Fibroblast of skin of scalp (primary cell): Measurements from ENCODE around the gene SEMA5A.
"Not testable (repeated sequence)": the region's sequence is repeated elsewhere in the genome, so short reads cannot be mapped to it uniquely, and the experiment has no call there.

Experiments used
- DNase-seq: peaks from one replicate; pipeline ENCODE4 v3.0.0-alpha.2; 2013

SEMA5A gene

DNA sequence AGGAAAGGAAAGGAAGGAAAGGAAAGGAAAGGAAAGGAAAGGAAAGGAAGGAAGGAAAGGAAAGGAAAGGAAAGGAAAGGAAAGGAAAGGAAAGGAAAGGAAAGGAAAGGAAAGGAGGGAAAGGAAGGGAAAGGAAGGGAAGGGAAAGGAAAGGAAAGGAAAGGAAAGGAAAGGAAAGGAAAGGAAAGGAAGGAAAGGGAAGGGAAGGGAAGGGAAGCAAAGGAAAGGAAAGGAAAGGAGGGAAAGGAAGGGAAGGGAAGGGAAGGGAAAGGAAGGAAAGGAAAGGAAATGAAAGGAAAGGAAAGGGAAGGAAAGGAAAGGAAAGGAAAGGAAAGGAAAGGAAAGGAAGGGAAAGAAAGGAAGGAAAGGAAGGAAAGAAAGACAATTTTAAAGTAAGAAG is 192.8 kb downstream of the SEMA5A start:
- DNase-seq = not testable (repeated sequence)

GRCh38 chr5:9351546-9351945 is 194.3 kb downstream of the SEMA5A start:
- DNase-seq = no peak

DNA sequence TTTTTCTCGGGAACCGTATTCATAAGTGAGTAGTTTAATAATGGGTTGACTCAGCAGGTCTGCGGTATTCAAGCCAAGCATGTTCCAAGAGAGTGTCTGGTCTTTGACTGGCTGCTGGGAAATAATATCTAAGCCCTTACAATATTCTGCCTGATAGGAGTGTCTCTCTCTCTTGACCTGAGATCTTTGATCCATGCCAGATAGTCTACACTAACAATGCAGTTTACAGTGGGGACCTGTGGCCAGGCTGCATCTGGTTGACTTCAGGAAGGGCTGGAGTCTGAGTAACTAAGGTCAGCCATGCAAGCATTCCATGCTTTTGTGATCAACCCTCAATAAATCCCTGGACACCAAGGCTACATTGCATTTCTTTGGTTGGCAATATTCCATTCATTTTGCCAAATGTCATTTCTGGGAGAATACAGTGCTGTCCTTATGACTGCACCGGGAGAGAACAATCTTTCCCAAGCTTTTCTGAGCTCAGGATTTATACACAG is 195.5 kb downstream of the SEMA5A start:
- peak; percentile 50 for DNase-seq

GRCh38 chr5:9348401-9348996 is 197.4 kb downstream of the SEMA5A start:
- DNase-seq = peak; percentile 84

DNA sequence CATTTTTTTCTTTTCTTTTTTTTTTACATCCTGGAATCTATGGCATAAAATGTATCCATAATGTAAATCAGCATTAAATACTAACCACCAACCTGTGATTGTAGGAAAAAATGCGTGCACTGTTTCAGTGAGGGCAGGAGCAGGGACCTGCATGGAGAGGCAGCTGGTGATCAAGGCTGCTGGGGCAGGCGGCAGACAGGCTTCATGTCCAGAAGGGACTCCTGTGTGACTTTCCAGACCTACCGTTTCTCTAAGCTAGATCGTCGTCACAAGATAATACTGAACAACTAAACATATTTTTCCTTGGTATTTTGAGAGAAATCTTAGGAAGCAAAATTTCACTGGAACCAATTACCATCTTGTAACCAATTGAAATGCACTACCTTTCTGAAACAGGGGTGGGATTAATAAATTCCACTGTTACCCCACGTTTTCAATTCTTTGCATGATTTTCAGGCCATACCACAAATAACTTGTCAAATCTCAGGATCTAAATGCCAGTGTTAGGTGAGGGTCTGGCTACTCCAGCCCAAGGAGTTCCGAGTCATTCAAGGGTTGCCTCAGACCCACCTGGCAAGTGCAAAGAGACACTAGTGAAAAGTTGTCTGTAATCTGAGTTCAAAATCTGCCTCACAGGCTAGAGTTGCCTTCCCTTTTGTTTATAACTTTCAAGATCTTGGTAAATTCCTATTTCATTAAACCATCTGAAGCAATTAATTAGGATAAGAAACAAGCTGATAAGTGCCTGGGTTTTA is 198.2 kb downstream of the SEMA5A start:
- DNase-seq = no peak

DNA sequence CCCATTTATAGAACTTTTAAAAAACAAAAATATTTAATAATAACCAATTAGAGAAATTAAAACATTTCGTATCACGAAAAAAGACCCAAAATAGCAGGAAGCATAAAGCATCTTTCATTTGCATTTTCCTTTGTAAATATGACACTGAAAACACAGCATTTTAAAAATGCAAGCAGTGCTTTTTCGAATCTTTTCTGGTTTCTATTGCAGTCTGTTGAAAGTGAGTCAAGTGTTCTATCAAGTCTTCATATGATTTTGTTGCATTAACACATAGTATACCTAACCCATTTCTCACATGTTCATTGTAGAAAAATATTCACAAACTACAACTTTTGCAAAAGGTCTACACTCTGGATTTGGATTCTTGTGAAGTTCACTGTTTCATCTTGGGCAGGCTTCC is 198.8 kb downstream of the SEMA5A start:
- no peak for DNase-seq

GRCh38 chr5:9344751-9345240 is 201.1 kb downstream of the SEMA5A start:
- DNase-seq = no peak

- DNase-seq = peak; percentile 51
Measured at GRCh38 chr5:9343146-9343850, 202.6 kb downstream of the SEMA5A start.

DNA sequence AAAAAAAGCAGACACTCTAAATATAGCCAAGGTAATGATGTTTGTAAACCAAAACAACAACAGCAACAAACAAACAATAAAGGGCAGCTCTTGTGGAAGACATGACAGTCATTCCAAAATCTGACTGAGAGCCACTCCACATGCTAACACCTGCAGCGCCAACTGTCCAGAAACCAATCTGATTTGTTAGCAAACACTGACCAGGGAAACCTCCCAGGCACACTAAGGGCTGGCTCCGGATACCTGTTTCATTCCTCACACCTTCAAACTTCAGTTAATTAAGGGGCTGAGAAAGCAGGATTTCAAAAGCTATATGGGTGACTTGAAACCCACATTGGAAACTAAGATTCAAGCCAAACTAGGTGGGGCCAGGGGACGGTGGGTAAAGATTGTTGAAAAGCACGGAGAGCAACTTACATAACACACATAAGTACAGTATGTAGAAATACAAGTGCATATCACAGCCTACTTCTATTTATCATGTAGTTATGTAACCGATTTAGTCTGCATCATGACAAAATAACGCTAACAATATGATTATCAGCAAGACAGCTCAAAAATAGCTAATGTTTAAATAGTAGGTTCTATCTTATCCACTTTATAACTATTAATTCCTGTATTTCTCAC is 203.6 kb downstream of the SEMA5A start:
- DNase-seq = no peak

DNA sequence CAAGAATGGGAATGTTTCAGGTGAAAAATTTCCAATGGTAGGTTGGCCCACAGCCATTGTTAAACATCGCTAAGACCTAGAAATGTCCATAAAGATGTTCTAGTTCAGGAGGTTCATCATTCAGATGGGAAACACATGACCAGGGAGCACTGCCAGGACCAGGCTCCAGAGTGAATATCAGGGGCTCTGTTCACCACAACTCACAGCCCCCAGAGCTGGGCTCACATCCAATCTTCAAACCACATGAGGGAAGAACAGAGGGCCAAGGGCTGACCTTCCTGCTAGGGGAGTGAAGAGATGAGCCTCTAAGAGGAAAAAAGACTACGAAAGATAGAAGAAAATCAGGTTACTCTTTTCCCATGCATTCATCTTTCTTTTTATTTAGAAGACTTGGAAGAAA is 205.8 kb downstream of the SEMA5A start:
- no peak for DNase-seq

GRCh38 chr5:9339206-9339818 is 206.6 kb downstream of the SEMA5A start:
- no peak for DNase-seq

DNA sequence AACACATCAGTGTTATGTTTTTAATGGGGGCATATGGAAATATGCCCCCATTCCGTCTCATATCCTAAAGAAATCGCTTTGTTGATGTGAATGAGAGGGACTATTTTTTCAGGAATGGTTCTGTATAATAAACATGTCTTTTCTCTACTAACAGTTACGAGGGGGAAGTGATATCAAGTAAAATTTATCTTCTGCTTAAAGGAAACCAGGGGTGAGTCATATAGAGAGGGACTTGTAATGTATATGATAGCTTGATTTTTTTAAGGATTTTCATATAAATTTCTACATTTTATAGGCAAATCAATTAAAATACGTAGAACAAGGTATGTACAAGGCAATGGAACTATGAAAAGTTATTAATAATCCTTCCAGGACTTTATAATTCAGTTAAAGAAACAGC is 207.1 kb downstream of the SEMA5A start:
- no peak for DNase-seq

- peak; percentile 76 for DNase-seq
Measured at GRCh38 chr5:9337928-9338595, 207.8 kb downstream of the SEMA5A start.

DNA sequence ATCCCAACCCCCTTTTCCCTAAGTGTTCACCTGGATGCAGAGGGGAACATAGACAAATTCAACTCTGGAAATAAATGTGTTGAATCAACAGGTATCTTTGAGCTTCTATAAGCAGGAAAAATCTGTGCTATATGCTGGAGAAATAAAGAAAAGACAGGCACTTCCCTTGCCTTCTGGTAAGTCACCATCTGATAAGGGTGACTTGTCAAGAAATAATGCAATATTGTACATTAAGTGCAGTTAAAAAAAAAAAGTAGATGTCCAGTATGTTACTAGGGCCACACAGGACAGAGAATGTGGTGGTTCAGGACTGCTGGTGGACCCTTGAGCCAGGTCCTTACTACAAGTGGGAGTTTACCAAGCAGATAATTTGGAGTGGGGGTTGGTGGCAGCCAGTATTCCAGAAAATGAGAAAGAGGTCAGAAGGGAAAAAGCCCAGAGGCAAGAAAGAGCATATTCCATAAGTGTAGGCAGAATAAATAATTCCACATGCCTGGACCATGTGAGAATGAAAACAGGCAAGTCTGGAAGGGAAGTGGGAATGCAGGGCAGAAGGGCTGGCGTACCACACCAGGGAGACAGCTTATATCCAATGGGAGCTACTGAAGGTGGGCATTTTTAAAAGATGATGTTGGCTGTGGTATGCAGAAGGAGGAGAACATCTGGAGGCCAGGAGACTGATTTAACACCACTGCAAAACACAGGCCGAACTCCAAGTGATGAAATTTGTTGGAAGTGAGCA is 209.9 kb downstream of the SEMA5A start:
- DNase-seq = peak; percentile 37

DNA sequence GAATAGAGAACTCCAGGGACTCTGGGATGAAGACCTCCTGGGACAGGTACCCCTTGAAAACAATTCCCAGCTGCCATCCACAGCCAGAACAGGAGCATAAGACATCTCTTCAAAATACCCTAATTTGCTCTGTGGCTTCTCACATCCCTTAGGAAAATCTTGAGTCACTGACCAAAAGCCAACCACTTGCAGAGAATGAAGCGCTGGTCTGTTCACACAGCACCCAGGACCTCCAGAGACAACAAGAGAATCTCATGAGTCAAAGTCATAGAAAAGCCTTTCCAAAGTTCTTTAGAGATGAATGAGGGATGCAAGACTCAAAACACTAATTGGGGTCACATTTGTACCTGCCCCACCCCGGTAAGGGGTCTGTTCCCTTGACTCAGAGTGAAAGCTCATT is 210.6 kb downstream of the SEMA5A start:
- DNase-seq = peak; percentile 55

DNA sequence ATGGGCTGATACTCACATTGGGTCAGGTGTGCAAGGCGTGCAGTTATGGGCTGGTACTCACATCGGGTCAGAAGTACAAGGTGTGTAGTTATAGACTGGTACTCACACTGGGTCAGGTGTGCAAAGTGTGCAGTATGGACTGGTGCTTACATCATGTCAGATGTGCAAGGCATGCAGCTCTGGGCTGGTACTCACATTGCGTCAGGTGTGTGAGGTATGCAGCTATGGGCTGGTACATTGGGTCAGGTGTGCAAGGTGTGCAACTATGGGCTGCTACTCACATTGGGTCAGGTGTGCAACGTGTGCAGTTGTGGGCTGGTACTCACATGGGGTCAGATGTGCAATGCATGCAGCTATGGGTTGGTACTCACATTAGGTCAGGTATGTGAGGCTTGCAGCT is 213.8 kb downstream of the SEMA5A start:
- DNase-seq = no peak

DNA sequence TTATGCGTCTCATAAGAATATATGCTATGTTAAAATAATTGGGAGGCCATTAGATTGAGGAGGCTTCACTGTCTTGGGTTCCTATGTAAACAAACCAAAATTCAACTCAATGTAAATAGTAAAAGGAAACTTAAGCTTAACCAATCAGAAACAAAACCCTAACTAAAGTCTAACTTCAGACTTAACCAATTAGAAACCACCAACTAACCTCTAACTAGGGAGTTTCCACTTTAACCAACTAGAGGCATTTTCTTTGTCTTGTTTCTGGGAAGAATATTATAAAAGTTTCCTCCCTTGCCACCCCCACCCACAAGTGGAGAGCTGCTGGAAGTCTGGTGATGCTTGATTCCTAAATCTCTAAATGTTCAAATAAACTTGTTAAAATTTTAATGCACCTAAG is 214.5 kb downstream of the SEMA5A start:
- no peak for DNase-seq

GRCh38 chr5:9329125-9329524 is 216.8 kb downstream of the SEMA5A start:
- DNase-seq = no peak

GRCh38 chr5:9325549-9325948 is 220.3 kb downstream of the SEMA5A start:
- no peak for DNase-seq

DNA sequence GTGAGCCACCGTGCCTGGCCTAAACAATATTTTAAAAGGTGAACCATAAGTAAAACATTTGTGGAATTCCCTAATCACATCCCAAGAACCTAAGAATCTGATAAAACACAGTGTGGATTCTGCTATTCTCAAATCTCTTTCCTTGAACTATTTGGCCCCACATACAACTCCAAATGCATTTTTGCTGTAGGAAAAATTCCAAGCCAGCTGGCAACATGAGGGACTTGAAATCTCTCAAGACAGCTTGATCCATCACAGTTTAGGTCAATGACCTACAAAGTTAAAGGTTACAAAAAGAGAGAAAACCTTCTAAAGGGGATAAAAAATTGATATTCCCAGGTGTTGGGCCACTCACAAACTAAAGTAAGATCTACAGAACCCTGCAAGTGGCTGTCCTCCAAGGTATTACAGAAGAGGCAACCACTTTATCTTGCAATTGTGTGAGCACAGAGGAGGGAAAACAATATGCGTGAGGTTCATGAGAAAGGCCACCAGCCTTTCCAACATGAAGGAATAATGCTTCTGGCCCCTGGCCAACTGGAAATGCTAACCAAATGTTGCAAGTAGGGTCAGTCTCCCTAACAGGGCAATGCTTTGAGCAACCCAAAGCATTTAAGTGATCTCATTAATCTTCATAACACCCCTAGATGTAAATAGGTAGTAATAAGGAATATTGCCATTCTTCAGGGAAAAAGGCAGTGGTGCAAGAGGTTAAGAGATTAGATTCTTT is 221.4 kb downstream of the SEMA5A start:
- DNase-seq = peak; percentile 11

DNA sequence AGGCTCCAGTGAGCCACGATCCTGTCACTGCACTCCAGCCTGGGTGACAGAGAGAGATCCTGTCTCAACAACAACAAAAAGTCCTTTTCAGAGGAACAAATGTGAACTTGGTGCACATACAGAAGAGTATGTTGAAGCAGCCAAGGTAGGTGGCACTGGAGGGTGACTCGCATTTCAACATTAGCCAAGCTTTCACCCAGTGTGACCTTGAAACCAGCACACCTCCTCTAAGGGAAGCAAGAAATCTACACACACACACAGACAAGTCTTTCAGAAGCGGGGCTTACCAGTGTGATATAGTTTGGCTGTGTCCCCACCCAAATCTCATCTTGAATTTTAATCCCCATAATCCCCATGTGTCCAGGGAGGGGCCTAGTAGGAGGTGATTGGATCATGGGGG is 225.2 kb downstream of the SEMA5A start:
- DNase-seq = no peak
